GM19452 (cell line): ENCODE data around the gene RAD18.

Experiments used
- ATAC-seq: cut with Tn5 transposase; IDR thresholded peaks from one replicate; pipeline ENCODE4 v1.9.1; 2021; ENCODE audit not compliant: unreplicated experiment

RAD18 gene

GRCh38 chr3:8869613-8870012, 93.7 kb downstream of the RAD18 start:
- no peak for ATAC-seq

DNA sequence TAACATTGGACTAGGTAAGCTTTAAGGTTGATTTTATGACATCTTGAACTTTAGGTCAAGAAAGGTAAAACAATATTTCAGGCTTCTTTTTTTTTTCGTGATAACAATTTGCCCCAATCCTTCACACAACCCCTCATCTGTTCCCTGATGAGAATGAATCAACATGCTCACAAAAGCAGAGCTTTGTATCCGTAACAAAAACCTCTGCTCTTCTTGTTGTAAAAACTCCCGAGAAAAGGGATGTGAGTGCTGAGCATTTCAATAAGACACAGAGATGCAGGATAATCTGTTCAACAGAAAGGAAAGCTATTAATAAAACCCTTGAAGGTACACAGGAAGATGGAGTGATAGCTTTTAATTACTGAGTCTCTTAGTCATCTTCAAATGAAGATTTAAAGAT, 94.3 kb downstream of the RAD18 start:
- ATAC-seq, result no peak

DNA sequence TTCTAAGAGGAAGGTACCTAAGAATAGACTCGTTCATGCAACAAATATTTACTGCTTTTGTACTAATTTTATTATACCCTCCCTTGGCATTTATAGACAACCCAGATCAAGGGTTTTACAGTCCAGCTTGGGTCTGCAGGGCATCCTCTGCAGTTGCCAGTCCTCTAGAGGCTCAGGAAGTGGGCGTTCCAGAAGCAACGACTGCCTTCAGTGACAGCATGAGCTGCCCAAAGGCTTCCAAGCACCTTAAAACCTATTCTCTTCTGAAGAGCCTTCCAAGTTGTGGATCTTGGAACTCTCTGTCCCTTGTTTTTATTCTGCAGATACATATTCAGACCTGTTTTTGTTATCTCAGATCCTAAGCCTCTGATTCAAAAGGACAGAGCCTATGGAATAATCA, 95.6 kb downstream of the RAD18 start:
- no peak for ATAC-seq

DNA sequence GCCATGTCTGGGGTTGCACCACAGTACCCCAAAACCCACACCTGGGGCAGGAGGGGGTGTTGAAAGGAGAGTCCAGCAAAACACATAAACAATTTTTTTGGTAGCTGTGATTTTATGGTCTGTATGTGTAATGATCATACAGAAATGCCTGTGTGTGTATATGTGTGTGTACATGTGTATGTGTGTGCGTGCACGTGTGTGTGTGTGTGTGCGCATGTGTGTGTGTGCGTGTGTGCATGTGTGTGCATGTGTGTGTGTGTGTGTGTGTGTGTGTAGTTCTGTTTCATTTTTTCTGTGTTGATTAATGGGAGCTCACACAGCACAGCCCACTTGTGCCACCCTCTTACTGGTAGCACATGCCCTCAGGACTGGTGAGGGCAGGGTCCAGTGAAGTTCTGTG, 97.6 kb downstream of the RAD18 start:
- no peak for ATAC-seq

- no peak for ATAC-seq
These were observed 98.6 kb downstream of the RAD18 start for GRCh38 chr3:8864402-8865350.

GRCh38 chr3:8863891-8864290, 99.4 kb downstream of the RAD18 start:
- ATAC-seq, result no peak

- no peak for ATAC-seq
These were observed 105.4 kb downstream of the RAD18 start for GRCh38 chr3:8857720-8858367.

GRCh38 chr3:8856721-8857120, 106.6 kb downstream of the RAD18 start:
- no peak for ATAC-seq

DNA sequence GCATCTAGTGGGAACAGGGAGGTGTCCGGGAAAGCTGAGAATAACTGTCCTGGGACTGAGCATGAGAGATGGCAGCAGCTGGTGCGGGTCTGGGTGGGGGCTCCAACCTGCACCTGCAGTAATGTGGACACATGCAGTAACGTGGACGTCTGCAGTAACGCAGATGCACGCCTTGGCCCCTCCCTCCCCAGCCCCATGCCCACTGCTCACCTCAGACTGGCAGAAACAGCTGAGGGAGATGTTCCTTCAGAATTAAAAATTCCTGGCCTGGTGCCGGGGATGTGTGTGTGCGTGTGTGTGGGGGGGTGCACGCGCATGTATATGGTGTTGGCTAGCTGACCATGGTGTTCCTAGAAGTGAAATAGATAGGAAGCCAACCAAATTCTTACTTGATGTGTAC, 107.2 kb downstream of the RAD18 start:
- no peak for ATAC-seq

GRCh38 chr3:8854656-8855055, 108.6 kb downstream of the RAD18 start:
- ATAC-seq, result no peak

DNA sequence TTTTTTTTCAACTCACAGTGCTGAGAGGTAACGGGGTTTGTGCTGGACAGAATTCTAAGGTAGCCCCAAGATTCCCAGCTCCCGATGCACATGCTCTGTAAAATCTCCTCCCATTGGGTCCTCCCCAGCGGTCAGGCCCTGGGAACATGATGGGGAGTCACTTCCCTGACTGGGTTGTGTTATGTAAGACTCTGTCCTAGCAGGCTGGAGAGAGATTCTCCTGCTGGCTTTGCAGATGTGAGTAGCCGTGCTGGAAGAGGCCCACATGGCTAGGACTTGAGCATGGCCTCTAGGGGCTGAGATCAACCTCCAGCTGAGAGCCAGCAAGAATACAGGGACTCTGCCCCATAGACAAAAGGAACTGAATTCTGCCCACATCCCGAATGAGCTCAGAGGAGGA, 110.2 kb downstream of the RAD18 start:
- ATAC-seq, result no peak

GRCh38 chr3:8852511-8852910, 110.8 kb downstream of the RAD18 start:
- no peak for ATAC-seq

DNA sequence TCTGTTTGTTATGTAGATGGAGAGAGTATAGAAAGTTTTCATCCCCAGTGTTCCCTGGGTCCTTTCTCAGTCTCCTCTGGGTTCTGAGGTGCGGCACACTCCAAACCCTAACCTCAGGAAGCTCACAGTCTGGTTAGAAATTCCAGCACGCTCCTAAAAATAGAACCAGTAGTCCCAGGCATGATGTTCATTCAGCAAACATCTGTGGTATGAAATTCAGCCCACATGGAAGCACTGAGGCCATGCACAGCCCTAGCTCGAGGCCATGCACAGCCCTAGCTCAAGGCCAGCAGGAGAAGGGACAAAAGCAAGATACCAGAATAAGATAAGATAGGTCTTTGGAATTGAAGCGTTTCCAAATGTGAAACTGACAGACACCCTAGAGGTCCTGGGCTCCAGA, 111.6 kb downstream of the RAD18 start:
- ATAC-seq, result no peak

GRCh38 chr3:8848696-8849131, 114.6 kb downstream of the RAD18 start:
- no peak for ATAC-seq

DNA sequence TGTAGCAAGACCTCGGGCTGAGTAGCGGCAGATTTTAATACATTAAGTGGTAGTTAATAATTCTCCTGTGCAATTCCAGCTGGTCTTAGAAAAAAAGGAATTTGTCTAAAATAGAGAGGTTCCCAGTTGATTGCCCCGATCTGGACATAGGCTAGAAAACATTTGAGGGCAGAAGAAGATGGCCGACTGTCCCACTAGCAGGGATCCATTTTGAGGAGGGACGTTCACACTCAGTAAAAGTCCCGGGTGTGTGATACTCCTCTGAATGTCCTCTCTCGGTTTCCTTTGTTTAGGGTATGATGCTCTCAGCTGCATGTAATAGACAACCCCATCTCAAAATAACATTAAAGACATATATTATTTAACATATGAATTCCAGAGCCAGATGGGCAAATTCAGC, 116.0 kb downstream of the RAD18 start:
- no peak for ATAC-seq

- ATAC-seq, result no peak
These were observed 117.1 kb downstream of the RAD18 start for GRCh38 chr3:8846176-8846575.

GRCh38 chr3:8845641-8846040, 117.6 kb downstream of the RAD18 start:
- ATAC-seq, result no peak

DNA sequence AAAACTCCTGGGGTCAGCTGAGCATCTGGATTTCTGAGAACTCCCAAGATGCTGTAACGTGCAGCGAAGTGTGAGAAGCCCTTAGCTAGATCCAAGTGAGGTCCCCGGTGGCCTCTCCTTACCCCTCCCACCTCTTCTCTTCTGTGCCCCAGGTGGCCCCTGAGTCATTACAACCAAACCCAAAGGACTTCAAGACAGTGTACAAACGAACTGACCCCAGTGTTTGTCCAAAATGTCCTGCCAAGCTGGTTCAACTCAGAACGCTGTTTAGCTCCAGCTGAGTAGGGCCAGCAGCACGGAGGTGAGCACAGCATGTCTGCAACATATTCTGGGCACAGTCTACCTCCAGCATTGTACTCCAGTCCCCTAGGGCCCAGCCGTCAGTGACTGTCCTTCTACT, 119.9 kb downstream of the RAD18 start:
- no peak for ATAC-seq

DNA sequence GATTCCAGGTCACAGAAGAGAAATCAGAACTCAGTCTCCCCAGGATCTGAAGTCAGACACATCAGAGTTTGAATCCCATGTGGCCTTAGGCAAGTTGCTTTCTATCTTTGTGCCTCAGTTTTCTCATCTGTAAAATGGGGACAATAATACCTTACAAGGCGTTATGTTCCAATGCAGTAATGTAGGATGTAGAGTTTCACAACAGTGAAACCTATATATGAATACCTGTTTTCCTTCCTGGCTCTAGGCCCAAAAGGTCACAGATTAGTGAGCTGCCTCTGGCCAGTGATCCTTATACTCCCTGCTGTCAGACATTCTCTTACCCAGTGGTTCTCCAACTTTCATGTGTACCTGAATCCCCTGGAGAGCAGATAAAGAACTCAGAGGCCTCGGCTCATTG, 121.0 kb downstream of the RAD18 start:
- ATAC-seq, result no peak

- no peak for ATAC-seq
These were observed 121.8 kb downstream of the RAD18 start for GRCh38 chr3:8841472-8841871.

GRCh38 chr3:8840556-8840955, 122.7 kb downstream of the RAD18 start:
- no peak for ATAC-seq

DNA sequence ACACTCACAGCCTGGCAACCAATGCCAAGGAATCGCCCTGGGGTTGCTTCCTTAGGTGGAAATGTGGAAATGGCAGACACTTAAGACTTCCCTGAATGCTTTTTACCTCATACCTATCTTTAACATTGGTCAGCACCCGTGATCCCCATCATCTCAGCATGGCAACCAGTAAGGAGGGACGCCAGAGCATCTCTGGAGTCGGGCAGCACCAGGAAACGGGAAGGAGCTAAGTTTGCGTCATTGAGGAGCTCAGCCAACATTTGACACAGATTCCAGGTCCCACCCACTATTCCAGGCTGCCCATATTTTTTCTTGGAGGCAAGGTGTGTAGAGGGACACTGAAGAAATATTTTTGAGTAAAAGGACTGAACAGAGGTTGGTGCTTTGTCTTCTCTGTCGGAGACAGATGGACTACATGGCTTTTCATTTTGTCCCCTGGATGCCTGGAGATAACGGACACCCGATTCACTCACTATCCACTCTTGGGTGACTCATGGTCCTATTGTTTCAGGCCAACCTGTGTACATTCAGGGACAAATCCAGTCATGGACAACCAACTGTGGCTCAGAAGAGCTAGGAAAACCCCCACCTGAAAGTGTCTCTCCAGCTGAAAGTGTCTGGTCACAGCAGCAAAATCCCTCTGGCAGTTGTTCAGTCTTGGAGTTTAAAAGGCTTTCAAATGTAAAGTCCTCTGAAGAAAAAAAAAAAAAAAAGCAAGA, 123.5 kb downstream of the RAD18 start:
- ATAC-seq, result no peak
